HG02763 (cell line): ENCODE measurements around the gene WDFY2.
"Not testable (repeated sequence)": the region's sequence is repeated elsewhere in the genome, so short reads cannot be mapped to it uniquely, and the experiment has no call there.

Source experiments
- ATAC-seq: cut with Tn5 transposase; IDR thresholded peaks from one replicate; pipeline ENCODE4 v1.9.1; 2021; ENCODE audit warnings: mild to moderate bottlenecking, moderate library complexity; ENCODE audit not compliant: unreplicated experiment

WDFY2 gene

DNA sequence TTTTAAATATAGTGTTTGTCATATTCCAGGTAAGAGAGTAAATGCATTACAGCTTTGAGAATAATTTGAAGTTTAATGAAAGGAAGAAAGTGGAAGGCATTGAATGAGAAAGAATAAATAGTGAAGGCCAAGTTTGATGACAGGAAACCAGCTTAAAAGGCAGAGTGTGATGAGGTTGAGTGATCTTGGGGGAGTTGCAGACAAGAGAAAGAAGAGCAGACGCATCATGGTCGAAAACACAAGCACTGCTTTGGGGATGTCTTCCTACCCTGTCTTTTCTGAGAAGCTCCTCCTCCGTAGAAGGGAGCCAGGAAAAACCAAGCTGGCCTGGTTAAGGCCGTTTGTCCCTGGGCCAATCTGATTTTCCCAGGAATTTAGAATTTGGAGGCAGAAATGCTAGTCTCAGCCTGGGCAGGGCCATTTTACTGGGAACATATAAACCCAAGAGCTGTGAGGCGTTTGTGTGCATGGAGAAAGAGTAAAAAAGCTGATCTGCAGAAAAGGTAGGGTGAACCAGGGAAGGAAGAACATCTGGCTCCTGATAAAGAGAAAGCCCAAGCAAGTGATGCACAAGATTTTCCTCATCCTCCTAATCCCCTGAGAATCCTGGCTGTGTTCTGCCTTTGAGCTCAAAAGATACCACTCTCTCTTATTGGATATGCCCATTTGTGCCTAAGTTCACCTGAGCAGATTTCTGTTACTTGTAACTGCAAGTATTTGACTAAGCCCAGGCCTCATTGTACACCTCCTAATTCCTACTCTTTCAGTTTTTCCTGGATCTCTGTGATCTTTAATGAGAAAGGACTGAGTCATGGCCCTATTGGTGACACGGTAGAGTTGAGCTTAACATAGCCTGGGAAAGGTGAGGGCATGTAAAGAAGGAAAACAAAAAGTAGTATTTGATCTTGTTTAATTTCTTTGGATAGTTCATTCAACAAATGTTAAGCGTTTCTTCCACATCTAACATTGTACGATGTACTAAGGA lies 80.0 kb downstream of the WDFY2 start:
- ATAC-seq = no peak

- no peak for ATAC-seq
These were observed 81.2 kb downstream of the WDFY2 start for GRCh38 chr13:51665456-51665855.

- ATAC-seq = no peak
These were observed 82.1 kb downstream of the WDFY2 start for GRCh38 chr13:51666374-51666773.

GRCh38 chr13:51666839-51667238 lies 82.6 kb downstream of the WDFY2 start:
- no peak for ATAC-seq

DNA sequence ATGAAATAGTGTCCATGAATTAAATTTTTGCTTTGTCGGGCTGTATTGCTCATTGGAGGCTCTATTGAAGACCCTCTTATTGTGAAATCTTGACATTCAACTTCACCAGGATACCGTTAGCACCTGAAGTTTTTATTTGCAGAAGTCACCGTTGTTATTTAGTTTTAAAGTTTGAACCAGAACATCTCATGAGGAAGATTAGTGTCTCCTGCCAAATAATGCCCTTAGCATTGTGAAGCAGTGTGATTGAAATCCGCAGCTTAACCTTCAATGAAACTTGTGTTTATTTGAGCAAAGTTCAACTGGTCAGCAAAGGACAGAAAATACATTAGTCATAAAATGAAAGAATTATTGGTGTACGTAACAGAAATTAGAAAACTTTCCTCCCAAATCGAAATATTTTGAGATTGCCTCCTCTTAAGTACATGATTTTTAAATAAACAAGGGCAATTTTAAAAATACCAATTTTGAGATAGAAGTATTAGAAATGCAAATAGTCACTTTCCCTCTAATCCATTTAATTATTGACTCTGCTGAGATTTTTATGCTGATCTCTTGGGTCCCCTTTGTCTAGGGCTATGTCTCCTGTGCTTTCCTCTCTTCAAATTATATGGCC lies 84.4 kb downstream of the WDFY2 start:
- ATAC-seq = no peak

DNA sequence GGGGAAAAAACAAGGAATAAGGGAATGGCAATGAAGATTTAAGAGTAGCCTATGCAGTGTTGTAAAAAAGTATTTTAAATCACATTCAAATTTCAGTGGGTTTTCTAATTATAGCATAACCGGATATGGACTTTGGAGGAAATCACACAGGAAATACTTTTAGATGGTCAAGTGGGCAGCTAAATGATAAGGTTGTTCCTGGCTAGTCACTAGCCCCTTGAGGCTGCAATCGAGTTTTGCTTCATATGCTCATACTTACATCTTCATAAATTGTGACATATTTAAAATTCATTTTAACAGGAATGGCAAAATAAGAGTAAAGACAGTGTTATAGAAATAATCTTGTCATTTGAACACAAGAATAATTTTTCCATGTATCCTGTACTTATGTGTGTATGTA lies 88.9 kb downstream of the WDFY2 start:
- ATAC-seq = no peak

DNA sequence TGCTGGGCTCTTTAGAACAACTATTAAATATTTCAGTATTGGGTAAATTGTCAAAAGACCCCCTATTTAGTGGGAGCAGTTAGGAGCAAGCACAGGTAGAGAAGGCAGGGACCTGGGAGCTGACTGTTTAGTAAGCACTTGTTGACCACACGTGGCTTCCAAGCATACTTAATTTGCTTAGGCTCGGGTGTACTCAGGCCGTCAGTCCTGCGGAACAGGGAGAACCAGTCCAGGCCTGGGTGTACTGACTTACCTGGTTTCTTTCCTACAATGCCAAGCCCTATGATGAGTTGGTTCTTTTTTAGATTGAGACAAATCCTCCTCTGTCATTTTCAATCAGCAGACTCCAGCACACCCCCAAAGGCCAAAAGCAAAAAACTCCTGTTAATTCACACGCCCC lies 90.0 kb downstream of the WDFY2 start:
- ATAC-seq = no peak

- ATAC-seq = no peak
These were observed 91.1 kb downstream of the WDFY2 start for GRCh38 chr13:51675385-51675784.

DNA sequence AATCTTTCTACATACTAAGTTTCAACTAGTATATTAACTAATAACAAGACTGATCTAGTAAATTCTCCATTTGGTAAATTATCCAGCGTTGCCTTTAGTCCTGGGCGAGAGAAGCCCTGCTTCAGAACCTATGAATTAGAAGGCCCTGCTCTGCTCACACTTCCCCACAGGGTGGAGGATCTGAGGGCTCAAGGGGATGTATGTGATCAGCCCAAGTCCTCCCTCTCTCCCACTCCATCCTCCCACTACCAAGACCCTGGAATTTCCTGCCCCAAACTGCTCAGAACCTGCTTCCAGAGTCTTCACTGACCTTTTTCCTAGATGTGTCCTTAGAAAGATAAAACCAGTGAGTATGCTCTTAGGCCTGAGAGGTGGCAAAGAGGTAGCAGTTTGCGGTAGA lies 91.6 kb downstream of the WDFY2 start:
- no peak for ATAC-seq

DNA sequence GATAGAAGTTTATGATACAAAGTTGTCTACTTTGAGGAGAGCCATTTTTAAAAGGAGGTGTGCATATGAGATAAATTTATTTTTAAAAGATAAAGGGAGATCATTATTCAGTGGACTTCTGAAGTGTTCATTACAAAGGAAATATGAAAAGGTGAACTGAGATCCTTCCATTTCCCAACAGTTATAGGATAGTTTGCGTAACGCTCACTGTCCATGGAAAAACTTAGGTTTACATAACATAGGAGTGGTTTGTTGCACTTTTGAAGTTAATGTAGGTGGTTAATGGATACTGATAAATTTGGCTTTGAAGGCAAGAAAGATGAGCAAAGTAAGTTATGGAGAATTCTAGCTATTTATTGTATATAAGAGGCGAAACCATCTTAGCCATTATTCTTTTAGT lies 92.5 kb downstream of the WDFY2 start:
- no peak for ATAC-seq

DNA sequence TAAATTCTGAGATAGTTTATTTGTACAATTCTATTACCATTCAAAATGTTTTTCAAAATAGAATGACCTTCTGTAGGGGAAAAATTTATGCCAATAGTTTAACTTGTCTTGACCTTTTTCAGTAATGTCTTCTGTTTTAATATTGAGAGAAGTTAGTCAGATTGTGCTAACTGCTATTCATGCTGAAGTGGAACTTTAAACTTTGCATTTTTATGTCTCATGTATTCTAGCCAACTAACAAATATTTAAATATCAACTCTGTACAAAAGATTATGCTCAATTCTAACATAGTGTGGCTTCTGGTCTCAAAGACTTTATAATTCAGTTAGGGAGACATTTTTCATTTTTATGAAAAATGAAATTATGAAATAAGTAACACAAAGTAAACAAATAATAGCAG lies 94.2 kb downstream of the WDFY2 start:
- ATAC-seq = no peak

- ATAC-seq = no peak
These were observed 95.4 kb downstream of the WDFY2 start for GRCh38 chr13:51679616-51680015.

DNA sequence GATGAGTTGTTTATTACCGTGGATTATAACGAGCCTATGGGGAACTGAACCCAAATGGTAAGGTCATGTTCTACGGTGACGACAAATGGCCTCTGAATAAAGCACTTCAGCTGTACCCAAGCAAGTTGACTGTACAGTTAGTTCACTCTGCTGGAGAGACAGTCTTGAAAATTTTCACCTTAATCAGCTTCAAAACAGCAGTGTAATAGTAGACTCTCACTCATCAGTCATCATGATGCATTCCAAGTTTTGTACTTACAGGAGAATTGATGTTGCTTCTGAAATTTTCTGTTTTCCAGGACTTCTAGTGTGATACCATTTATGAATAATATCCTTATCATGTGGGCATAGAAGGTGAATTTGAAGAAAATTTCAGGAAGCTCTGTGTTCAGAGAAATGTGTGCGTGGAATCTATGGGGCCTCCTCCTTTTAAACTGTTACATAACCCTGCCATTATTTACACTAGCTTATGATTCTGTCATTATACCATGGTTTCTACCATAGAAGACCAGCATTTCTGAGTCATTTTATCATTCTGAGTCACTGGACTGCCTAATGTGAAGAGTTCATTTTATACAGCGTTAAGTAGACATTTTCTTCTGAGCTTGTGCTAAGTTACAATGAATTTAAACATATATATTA lies 96.9 kb downstream of the WDFY2 start:
- no peak for ATAC-seq

- no peak for ATAC-seq
These were observed 98.4 kb downstream of the WDFY2 start for GRCh38 chr13:51682686-51683085.

- no peak for ATAC-seq
These were observed 99.3 kb downstream of the WDFY2 start for GRCh38 chr13:51683597-51683996.

DNA sequence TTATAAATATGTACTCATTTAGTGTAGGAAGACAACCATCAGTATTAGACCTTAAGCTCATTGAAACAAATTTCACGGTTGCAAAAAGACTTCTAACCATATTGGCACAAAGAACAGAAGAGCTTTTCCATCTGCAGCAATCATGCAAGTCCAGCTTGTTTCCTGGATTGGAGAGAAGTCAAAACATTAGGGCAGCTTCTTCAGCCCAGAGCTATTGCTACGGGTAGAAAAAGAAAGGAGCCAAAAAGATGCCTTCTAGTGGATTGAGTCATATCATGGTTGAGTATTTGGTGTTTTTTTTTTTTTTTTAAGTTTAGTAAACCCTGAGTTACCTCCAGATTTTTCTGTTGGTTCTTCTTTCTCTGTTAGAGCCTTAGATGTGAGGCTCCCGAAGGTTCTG lies 99.8 kb downstream of the WDFY2 start:
- ATAC-seq = no peak

DNA sequence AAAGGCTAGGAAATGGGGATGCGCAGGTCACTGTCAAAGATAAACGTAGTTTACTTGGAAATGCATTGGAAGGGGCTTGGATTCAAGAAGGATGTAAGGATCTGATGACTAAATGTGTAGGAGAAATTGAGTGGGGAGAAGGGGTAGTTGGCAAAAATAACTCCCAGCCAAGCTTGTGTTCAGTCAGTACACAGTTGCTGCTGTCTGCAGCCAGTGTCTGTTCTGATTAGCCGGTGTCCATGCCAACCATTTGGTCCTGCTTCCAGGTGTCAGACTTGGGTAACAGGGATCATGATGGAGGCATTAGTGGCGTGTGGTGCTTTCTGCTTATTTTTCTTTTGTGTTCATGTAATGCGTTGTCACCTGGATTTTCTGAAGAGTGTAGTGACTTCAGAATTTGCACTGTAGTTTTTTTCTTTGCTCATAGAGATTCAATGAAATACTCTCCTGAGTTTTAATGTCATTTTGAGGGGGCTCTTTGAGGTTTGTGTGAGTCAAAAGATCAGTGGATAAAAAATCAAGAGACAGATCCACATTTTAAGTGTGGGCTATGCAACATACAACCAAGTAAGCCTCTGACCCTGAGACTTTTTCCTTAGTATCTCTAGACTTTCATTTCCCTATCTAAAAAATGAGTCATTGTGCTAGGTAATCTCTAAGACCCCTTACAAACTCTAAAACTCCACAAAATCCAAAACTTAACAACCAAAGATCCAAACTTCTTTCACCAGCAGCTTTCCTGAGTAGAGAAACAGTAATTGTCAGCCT lies 103.9 kb downstream of the WDFY2 start:
- ATAC-seq = no peak

DNA sequence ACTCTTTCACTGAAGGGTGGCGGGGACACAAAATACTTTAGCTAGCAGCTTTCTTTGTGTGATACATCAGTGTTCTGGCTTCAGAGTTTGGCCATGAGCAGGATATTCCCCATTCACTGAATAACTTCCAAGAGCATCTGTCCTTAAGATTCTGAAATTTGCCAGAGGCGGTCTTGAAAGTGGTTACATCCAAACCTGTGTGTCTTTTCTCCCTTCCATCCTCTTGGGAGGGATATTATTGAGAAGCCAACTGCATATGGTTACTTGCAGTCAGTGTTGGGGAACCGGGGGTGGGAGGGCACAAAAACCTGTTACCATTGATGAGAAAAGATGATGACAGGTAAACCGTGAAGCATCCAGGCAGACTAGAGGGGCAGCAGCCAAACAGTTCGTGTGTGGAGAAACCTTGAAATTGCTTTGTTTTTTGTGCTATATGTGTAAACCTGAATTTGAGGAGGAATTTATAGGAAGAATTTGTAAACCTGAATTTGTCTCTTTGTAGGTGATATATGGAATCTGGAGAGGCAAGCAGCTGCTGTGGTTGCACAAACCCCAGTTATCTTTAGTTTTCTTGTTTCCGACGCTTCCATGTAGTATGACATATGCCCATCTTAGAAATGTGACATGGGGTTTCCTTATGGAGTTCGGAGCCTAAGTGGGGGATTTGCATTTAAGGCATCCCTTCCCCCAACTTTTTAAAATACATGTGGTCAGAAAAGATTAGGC lies 104.8 kb downstream of the WDFY2 start:
- no peak for ATAC-seq

- ATAC-seq = no peak
These were observed 105.4 kb downstream of the WDFY2 start for GRCh38 chr13:51689663-51689996.

DNA sequence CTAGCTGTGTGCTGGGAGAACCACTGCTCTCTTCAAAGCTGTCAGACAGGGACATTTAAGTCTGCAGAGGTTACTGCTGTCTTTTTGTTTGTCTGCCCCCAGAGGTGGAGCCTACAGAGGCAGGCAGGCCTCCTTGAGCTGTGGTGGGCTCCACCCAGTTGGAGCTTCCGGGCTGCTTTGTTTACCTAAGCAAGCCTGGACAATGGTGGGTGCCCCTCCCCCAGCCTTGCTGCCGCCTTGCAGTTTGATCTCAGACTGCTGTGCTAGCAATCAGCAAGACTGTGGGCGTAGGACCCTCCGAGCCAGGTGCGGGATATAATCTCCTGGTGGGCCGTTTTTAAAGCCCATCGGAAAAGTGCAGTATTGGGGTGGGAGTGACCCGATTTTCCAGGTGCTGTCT lies 111.4 kb downstream of the WDFY2 start:
- ATAC-seq = not testable (repeated sequence)

GRCh38 chr13:51697181-51697580 lies 112.9 kb downstream of the WDFY2 start:
- ATAC-seq = no peak
